ENCODE results near the gene SERPINB7. TPM values are rescaled to one million over a fixed set of nuclear protein-coding genes. Genes with fewer than 3 reads are reported as not detected.

The SERPINB7 gene, protein sequence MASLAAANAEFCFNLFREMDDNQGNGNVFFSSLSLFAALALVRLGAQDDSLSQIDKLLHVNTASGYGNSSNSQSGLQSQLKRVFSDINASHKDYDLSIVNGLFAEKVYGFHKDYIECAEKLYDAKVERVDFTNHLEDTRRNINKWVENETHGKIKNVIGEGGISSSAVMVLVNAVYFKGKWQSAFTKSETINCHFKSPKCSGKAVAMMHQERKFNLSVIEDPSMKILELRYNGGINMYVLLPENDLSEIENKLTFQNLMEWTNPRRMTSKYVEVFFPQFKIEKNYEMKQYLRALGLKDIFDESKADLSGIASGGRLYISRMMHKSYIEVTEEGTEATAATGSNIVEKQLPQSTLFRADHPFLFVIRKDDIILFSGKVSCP
- not detected for total RNA-seq

DNA sequence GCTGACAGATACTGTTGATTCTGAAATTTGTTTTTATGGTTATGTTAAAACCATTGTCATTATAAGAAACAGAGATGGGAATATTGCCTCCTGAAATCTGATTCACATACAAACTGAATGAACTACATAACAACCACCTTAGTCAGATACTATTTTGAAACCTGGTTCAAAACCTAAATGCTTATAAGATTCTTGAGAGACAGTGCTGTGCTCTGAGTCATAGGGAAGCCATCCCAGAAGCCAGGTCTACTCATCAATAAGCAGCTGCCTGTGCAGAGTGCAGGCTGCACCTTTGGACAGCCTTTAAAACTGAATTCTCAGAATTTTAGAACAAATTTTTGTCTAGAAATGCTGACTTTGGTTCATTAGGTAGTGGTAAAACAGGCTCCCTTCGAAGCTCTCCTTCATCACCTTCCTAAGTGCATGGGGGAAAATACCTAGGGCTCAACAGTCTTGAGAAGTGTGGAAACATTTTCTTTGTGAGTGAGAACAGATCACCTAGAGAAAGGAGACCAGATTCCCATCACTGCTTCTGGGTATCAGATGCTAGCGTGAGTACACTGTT lies at the start of gene SERPINB7:
Gene SERPINB7 (plus strand): TSS at position 253 of the 565 bp plus-strand sequence. CDS start 6,955 bp downstream, outside the sequence.
- ChIA-PET POLR2A (interaction anchor here (0.5 kb wide), 1 partner anchor 23 kb away, joined by 3 read pairs; no protein-coding TSS in a partner anchor), CTCF (no interaction called here)
- Mint-ChIP-seq H3K36me3 (ENCODE audit: low read depth) (no peaks in the 10 kb centered on the region), H3K27ac (no peak within 1 kb of the TSS), H3K4me3 (no peak within 1 kb of the TSS), H3K9me3 (no peaks in the 10 kb centered on the region), H3K4me1 (ENCODE audit: low read depth) (no peaks in the 10 kb centered on the region), H3K27me3 (peaks cover 5% of the 10 kb centered on the region)
- TF ChIP-seq, protein P1, sequence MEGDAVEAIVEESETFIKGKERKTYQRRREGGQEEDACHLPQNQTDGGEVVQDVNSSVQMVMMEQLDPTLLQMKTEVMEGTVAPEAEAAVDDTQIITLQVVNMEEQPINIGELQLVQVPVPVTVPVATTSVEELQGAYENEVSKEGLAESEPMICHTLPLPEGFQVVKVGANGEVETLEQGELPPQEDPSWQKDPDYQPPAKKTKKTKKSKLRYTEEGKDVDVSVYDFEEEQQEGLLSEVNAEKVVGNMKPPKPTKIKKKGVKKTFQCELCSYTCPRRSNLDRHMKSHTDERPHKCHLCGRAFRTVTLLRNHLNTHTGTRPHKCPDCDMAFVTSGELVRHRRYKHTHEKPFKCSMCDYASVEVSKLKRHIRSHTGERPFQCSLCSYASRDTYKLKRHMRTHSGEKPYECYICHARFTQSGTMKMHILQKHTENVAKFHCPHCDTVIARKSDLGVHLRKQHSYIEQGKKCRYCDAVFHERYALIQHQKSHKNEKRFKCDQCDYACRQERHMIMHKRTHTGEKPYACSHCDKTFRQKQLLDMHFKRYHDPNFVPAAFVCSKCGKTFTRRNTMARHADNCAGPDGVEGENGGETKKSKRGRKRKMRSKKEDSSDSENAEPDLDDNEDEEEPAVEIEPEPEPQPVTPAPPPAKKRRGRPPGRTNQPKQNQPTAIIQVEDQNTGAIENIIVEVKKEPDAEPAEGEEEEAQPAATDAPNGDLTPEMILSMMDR (IDR thresholded peaks at IDR 0.05): no peak
- ATAC-seq (no peak), DNase-seq (no peak)
- intact Hi-C loops (cut with micrococcal nuclease): no loop called here

DNA sequence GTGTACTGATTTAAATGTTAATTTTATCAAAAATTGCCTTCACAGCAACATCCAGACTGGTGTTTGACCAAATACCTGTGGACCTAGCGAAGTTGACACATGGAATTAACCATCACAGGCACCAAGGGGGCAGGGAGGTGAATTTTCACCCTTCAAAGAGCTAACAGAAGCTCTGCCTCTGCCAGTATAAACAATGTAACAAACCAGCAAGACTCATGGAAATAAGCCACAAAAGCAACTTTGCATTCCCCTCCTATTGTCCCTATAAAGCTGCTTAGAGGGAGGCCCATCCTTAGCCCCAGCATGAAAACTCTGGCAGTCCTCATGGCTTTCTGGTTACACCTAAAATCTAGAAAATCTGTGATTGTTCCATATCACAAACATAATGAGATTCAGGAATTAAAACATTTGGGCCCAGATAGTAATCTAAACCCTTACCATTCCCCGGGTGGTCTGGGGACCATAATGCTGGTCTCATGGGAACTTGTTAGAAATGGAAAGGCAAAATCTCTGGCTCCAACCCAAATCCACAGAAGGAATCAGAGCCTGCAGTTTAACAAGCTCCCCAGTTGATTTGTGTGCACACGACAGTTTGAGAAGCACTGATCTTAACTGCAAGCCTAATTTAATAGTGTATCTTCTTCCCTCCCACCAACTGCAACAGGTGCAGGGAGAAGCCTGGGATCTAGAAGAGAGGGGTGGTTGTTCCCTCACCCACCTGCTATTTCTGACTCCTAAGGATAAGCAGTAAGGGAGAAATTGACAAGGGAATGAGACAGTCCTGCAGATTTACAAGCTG lies 49.3 kb upstream of the SERPINB7 start:
- ATAC-seq (no peak), DNase-seq (no peak)
- TF ChIP-seq, protein P1 (IDR thresholded peaks at IDR 0.05): no peak
- Mint-ChIP-seq H3K4me1 (ENCODE audit: low read depth) (no peaks in the 10 kb centered on the region), H3K4me3 (no peak overlapping the region), H3K27me3 (no peaks in the 10 kb centered on the region), H3K27ac (no peak overlapping the region), H3K36me3 (ENCODE audit: low read depth) (no peaks in the 10 kb centered on the region), H3K9me3 (no peaks in the 10 kb centered on the region)
- ChIA-PET POLR2A (no interaction called here), CTCF (no interaction called here)
- intact Hi-C loops (cut with micrococcal nuclease): no loop called here

DNA sequence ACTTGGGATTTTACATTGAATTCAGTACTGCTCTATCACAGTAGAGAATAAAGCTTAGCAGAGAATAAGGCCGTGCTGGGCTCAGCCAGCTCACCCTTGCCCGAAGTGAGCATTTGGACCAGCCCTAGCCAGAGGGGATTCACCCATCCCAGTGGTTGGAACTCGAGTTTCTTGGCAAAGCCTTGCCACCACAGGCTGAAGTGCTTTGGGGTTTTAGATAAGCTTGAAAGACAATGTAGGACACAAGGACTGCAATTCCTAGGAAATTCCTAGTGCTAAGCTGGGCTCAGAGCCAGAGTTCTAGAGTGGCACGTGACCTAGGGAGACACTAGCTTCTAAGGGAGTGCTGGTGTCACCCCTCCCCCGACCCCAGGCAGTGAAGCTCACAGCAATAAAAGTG lies 44.4 kb upstream of the SERPINB7 start:
- Mint-ChIP-seq H3K27ac (no peak overlapping the region), H3K9me3 (peaks cover 2% of the 10 kb centered on the region), H3K36me3 (ENCODE audit: low read depth) (no peaks in the 10 kb centered on the region), H3K27me3 (no peaks in the 10 kb centered on the region), H3K4me3 (no peak overlapping the region), H3K4me1 (ENCODE audit: low read depth) (no peaks in the 10 kb centered on the region)
- DNase-seq (no peak), ATAC-seq (no peak)
- ChIA-PET POLR2A (no interaction called here), CTCF (interaction anchor here (0.9 to 1.9 kb wide), 3 partner anchors 11 to 213 kb away, joined by 3 to 6 read pairs (median 3); no protein-coding TSS in a partner anchor)
- TF ChIP-seq, protein P1 (IDR thresholded peaks at IDR 0.05): no peak
- intact Hi-C loops (cut with micrococcal nuclease): no loop called here

DNA sequence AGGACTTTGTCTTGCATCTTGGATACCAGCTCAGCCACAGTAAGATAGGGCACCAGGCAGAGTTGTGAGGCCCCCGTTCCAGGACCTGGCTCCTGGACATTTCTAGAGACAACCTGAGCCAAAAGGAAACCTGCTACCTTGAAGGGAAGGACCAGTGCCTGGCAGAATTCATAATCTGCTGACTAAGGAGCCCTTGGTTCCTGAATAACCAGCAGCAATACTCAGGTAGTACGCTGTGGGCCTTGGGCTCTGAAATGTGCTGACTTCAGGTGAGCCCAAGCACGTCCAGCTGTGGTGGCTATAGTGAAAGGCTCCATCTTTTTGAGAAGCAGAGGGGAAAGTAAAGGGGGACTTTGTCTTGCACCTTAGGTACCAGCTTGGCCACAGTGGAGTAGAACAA lies 44.0 kb upstream of the SERPINB7 start:
- POLR2A ChIA-PET: no interaction called here
- Mint-ChIP-seq H3K4me1 (ENCODE audit: low read depth) (no peaks in the 10 kb centered on the region), H3K27ac (no peak overlapping the region), H3K36me3 (ENCODE audit: low read depth) (no peaks in the 10 kb centered on the region), H3K4me3 (no peak overlapping the region), H3K27me3 (no peaks in the 10 kb centered on the region), H3K9me3 (peaks cover 2% of the 10 kb centered on the region)
- DNase-seq (no peak), ATAC-seq (no peak)
- intact Hi-C loops (cut with micrococcal nuclease): no loop called here
- CTCF ChIA-PET: interaction anchor here (0.9 to 1.9 kb wide), 3 partner anchors 10 to 213 kb away, joined by 3 to 6 read pairs (median 3); no protein-coding TSS in a partner anchor
- TF ChIP-seq, protein P1 (IDR thresholded peaks at IDR 0.05): no peak

Data from activated CD8-positive, alpha-beta T cell treated with anti-CD3 and anti-CD28 coated beads for 36 hours (primary cell).